Nephron progenitor cell (in vitro differentiated cells): ENCODE measurements around the gene STAT2.
A peak's percentile ranks its signal among the peaks of the same experiment; 100 is the strongest.

Experiments
- DNase-seq: peaks from one replicate; pipeline ENCODE4 v3.0.0; 2021
- H3K27ac Mint-ChIP-seq: 2 replicates; pipeline ENCODE4 v1.8.0; 2021; ENCODE audit warnings: mild to moderate bottlenecking, moderate library complexity, mixed read lengths
- H3K27me3 Mint-ChIP-seq: 2 replicates; pipeline ENCODE4 v1.8.0; 2021; ENCODE audit warnings: mild to moderate bottlenecking, low read depth, mixed read lengths; ENCODE audit not compliant: poor library complexity
- H3K36me3 Mint-ChIP-seq: 2 replicates; pipeline ENCODE4 v1.8.0; 2021; ENCODE audit warnings: low read depth, mixed read lengths
- H3K4me1 Mint-ChIP-seq: 2 replicates; pipeline ENCODE4 v1.8.0; 2021; ENCODE audit warnings: mixed read lengths
- H3K4me3 Mint-ChIP-seq: 2 replicates; pipeline ENCODE4 v1.8.0; 2021; ENCODE audit warnings: mild to moderate bottlenecking, moderate library complexity, mixed read lengths
- H3K9me3 Mint-ChIP-seq: 2 replicates; pipeline ENCODE4 v1.8.0; 2021; ENCODE audit warnings: mild to moderate bottlenecking, moderate library complexity, mixed read lengths
- TF ChIP-seq, protein P1 (sequence below): fragments of 200-600 bp; sonication (generic); IDR thresholded peaks from 2 replicates; pipeline ENCODE4 v1.5.0; 2021; ENCODE audit warnings: antibody characterized with exemption

Gene STAT2

DNA sequence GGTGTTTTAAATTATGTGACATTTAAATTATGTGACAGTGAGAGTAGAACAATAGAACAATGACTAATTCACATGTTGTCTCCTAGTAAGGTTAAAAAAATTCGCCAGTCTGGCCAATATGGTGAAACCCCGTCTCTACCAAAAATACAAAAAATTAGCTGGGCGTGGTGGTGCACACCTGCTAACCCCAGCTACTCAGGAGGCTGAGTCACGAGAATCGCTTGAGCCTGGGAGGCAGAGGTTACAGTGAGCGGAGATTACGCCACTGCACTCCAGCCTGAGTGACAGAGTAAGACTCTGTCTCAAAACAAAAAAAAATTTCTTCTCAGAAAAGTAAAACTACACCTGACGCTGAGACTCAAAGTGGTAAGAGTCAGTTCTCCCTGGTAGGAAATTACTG is 62.5 kb downstream of the STAT2 start:
- Mint-ChIP-seq H3K9me3 (no peaks in the 10 kb centered on the region), H3K27me3 (no peaks in the 10 kb centered on the region), H3K36me3 (peaks cover 19% of the 10 kb centered on the region), H3K27ac (no peak overlapping the region), H3K4me1 (peaks cover 63% of the 10 kb centered on the region), H3K4me3 (no peak overlapping the region)
- TF ChIP-seq, protein P1, sequence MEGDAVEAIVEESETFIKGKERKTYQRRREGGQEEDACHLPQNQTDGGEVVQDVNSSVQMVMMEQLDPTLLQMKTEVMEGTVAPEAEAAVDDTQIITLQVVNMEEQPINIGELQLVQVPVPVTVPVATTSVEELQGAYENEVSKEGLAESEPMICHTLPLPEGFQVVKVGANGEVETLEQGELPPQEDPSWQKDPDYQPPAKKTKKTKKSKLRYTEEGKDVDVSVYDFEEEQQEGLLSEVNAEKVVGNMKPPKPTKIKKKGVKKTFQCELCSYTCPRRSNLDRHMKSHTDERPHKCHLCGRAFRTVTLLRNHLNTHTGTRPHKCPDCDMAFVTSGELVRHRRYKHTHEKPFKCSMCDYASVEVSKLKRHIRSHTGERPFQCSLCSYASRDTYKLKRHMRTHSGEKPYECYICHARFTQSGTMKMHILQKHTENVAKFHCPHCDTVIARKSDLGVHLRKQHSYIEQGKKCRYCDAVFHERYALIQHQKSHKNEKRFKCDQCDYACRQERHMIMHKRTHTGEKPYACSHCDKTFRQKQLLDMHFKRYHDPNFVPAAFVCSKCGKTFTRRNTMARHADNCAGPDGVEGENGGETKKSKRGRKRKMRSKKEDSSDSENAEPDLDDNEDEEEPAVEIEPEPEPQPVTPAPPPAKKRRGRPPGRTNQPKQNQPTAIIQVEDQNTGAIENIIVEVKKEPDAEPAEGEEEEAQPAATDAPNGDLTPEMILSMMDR: no peak
- DNase-seq: no peak

DNA sequence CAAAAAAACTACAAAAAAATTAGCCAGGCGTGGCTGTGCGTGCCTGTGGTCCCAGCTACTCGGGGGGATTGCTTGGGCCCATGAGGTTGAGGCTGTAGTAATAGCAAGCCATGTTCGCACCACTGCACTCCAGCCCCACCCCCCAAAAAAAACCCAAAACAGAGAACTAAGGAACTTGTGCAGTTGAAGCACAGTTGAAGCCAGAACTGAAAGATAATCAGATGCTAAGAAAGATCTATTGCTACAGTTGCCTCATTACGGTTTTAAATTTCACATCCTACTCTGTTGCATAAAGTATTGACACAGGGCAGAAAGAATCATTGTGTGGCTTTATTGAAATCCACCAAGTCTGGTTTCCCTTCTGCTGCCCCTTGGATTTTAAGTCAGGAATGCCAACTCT is 63.6 kb downstream of the STAT2 start:
- H3K9me3 Mint-ChIP-seq: no peaks in the 10 kb centered on the region
- H3K4me3 Mint-ChIP-seq: no peak overlapping the region
- DNase-seq: no peak
- TF ChIP-seq, protein P1: no peak
- H3K27me3 Mint-ChIP-seq: no peaks in the 10 kb centered on the region
- H3K27ac Mint-ChIP-seq: peak overlapping the region; percentile 79
- H3K4me1 Mint-ChIP-seq: peaks cover 52% of the 10 kb centered on the region
- peaks cover 24% of the 10 kb centered on the region for H3K36me3 Mint-ChIP-seq

DNA sequence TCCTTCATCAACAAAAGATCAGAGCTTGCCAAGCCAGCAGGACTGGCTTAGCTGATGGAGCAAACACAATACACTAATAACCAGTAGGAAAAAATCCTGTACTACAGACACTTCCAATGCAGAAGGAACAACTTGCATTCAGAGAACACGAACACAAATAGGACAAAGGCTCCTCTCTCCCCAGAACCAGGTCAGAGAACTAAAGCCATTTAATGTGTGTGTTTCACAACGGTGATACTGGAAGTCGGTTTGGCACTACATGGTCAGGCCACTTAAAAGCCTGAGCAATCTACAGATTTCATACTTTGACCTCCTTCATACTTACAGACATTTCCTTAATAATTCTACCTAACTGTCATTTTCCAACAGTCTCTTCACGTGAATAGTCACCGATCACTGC is 66.1 kb downstream of the STAT2 start:
- TF ChIP-seq, protein P1: no peak
- DNase-seq: no peak
- H3K4me3 Mint-ChIP-seq: no peak overlapping the region
- H3K27ac Mint-ChIP-seq: peak overlapping the region; percentile 59
- H3K27me3 Mint-ChIP-seq: no peaks in the 10 kb centered on the region
- no peaks in the 10 kb centered on the region for H3K9me3 Mint-ChIP-seq
- H3K4me1 Mint-ChIP-seq: peaks cover 32% of the 10 kb centered on the region
- H3K36me3 Mint-ChIP-seq: peaks cover 41% of the 10 kb centered on the region
